Activated naive CD4-positive, alpha-beta T cell treated with anti-CD3 and anti-CD28 coated beads, Interleukin-2, amount 10 ng/mL, durations not matched to agents 5 hours and 36 hours (primary cell): ENCODE data around the gene NPAS1. TPM values are rescaled to one million over a fixed set of nuclear protein-coding genes. Genes with fewer than 3 reads are reported as not detected.

ENCODE experiments used
- total RNA-seq, 2 experiments: library from RNA; stranded (reverse); gene quantifications; one replicate each; pipeline ENCODE4 v1.2.3, GENCODE V29; 2021

Gene NPAS1
- not detected for total RNA-seq

GRCh38 chr19:47019431-47020041 is at the start of gene NPAS1:
NPAS1 (plus strand) TSS chr19:47019837; CDS start chr19:47021048, 1,211 bp downstream.

Other genes with a start within 250 kb of the NPAS1 start
- gene SLC1A5, start 231.2 kb upstream of the NPAS1 start, total RNA-seq = 10 to 100 TPM; 86.9 to 90.6 TPM
- 100 to 1,000 TPM; 102 to 103 TPM for gene AP2S1, start 169.0 kb upstream of the NPAS1 start, total RNA-seq
- 10 to 100 TPM; 21.0 to 22.4 TPM for gene ARHGAP35, start 158.8 kb upstream of the NPAS1 start, total RNA-seq
- 10 to 100 TPM; 41.4 to 47.0 TPM for gene TMEM160, start 28.8 kb downstream of the NPAS1 start, total RNA-seq
- gene ZC3H4, start 93.9 kb downstream of the NPAS1 start, total RNA-seq = 10 to 100 TPM; 86.1 to 86.9 TPM
- gene SAE1, start 111.0 kb downstream of the NPAS1 start, total RNA-seq = 100 to 1,000 TPM; 121 to 142 TPM
- 10 to 100 TPM; 22.1 to 22.5 TPM for gene BBC3, start 211.4 kb downstream of the NPAS1 start, total RNA-seq
- gene CCDC9, start 236.7 kb downstream of the NPAS1 start, total RNA-seq = 10 to 100 TPM; 26.2 to 29.0 TPM